ENCODE data around the gene LANCL2. TPM values are rescaled to one million over a fixed set of nuclear protein-coding genes. Genes with fewer than 3 reads are reported as not detected.
"Not testable (repeated sequence)": the region's sequence is repeated elsewhere in the genome, so short reads cannot be mapped to it uniquely, and the experiment has no call there.

The LANCL2 gene
- total RNA-seq, 1 donor from 2014 or later: 29.2 TPM

DNA sequence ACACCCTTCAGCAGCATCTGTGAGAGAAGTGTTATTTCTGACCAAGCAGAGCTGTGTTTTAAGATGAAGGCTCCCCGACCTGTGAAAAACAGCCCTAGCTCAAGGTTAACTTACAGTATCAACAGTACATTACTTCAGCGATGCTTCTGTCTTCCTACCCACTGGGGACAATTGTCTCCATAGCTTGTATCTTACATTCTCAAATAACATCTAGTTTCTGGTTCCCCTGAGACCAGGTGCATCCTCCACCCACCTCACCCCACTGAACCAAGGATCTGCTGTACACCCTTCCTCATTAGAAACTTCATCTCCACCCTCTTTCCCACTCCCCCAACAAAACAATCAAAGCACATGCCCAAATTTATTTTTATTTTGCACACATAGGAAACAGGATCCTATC, 105.1 kb downstream of the LANCL2 start:
- TF ChIP-seq, protein P1, sequence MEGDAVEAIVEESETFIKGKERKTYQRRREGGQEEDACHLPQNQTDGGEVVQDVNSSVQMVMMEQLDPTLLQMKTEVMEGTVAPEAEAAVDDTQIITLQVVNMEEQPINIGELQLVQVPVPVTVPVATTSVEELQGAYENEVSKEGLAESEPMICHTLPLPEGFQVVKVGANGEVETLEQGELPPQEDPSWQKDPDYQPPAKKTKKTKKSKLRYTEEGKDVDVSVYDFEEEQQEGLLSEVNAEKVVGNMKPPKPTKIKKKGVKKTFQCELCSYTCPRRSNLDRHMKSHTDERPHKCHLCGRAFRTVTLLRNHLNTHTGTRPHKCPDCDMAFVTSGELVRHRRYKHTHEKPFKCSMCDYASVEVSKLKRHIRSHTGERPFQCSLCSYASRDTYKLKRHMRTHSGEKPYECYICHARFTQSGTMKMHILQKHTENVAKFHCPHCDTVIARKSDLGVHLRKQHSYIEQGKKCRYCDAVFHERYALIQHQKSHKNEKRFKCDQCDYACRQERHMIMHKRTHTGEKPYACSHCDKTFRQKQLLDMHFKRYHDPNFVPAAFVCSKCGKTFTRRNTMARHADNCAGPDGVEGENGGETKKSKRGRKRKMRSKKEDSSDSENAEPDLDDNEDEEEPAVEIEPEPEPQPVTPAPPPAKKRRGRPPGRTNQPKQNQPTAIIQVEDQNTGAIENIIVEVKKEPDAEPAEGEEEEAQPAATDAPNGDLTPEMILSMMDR (conservative IDR thresholded peaks at IDR 0.05; ENCODE audit: low read depth, low read length): no peak
- no peak for DNase-seq (ENCODE audit: low read depth)
- H3K4me3 ChIP-seq (ENCODE audit: low read depth, low read length): no peak overlapping the region

DNA sequence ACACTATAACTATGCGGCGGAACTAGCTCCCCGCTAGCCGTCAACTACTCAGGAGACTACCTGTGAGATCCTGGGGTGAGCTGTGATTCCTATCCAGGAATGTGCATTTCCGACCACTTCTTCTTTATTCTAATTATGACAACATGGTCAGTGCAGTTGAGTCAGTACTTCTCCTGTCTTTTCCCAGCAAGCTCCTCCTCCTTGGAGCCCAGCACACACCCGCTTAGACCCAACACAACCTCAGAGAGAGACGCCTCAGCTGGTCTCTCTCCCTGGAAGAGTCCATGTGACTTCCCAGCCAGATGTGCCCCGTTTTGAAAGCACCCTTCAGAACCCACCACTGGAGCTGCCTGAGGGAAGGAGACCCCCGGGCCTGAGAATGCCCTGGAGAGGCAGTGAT, 106.5 kb downstream of the LANCL2 start:
- H3K4me3 ChIP-seq (ENCODE audit: low read depth, low read length); DNase-seq (ENCODE audit: low read depth): not testable (repeated sequence)

DNA sequence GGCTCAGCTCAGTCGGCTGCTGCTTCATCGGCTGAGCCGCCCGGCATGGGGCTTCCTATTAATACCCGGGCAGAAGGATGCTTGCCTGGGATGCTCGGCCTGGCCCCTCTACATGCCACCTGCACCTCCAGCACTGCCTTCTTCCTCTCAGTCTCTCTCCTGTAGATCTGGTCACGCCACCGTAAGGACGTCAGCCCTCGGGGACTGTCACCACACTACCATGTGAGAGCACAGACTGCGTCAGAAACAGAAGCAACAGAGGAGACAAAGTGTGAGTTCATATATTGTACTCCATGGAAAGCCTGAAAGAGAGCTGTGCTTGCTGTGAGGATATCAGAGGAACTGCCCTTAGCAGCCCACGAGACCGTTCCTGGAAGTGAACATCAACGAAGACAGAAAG, 107.3 kb downstream of the LANCL2 start:
- H3K4me3 ChIP-seq (ENCODE audit: low read depth, low read length); DNase-seq (ENCODE audit: low read depth): not testable (repeated sequence)

DNA sequence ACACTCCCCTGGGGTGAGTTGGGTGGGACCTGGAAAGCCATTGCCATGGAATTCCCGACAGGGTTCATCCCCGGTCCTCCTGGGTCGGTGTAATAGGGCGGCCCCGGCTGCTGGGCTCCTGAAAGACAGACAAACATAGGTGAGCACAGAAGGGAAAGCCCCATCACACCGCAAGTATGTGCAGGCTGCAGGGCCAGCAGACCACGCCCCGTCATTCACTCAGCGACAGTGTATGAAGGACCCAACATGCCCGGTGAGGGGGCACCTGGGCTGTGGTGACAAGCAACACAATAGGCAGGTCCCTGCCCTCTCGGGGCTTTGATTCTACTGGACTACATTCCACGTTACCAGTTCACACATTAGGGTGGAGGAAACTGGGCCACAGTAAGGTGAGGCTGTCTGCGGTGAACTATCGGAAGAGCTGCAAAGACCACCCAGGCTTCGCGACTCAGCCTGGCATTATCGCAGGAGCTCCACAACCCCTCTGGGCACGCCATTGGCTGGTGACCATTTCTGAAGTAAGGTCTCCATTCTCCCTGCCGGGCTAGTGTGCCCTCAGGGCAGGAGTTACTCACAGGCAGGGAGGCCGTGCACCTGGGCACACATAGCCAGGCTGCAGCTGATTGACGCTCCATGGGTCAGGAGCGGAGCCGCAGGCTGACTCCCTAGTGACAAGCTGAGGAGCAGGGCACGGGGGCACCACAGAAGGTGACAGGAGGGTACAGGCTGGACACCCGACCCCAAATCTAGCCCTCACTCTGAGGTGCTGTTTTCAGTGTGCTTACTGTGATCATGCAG, 108.0 kb downstream of the LANCL2 start:
- H3K4me3 ChIP-seq (ENCODE audit: low read depth, low read length): no peak overlapping the region
- TF ChIP-seq, protein P1 (conservative IDR thresholded peaks at IDR 0.05; ENCODE audit: low read depth, low read length): no peak
- no peak for DNase-seq (ENCODE audit: low read depth)

DNA sequence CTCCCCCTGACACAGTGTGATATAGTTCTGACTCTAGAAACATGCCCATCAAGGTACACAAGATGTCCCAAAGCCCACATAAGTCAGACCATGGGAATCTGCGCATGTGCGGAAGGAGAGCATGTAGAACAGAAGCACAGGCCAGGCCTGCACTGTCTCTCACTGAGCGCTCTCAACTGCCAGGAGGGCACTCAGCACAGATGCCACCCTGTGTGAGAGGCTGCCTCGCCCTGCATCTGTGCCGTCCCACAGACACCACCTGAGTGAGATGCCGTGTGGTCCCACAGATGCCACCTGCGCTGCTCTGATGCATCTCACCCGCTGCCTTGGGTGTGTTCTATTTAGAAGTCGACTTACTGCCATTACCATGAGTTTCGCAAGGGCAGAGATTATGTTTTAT, 108.8 kb downstream of the LANCL2 start:
- no peak overlapping the region for H3K4me3 ChIP-seq (ENCODE audit: low read depth, low read length)
- DNase-seq (ENCODE audit: low read depth): no peak
- TF ChIP-seq, protein P1 (conservative IDR thresholded peaks at IDR 0.05; ENCODE audit: low read depth, low read length): no peak

DNA sequence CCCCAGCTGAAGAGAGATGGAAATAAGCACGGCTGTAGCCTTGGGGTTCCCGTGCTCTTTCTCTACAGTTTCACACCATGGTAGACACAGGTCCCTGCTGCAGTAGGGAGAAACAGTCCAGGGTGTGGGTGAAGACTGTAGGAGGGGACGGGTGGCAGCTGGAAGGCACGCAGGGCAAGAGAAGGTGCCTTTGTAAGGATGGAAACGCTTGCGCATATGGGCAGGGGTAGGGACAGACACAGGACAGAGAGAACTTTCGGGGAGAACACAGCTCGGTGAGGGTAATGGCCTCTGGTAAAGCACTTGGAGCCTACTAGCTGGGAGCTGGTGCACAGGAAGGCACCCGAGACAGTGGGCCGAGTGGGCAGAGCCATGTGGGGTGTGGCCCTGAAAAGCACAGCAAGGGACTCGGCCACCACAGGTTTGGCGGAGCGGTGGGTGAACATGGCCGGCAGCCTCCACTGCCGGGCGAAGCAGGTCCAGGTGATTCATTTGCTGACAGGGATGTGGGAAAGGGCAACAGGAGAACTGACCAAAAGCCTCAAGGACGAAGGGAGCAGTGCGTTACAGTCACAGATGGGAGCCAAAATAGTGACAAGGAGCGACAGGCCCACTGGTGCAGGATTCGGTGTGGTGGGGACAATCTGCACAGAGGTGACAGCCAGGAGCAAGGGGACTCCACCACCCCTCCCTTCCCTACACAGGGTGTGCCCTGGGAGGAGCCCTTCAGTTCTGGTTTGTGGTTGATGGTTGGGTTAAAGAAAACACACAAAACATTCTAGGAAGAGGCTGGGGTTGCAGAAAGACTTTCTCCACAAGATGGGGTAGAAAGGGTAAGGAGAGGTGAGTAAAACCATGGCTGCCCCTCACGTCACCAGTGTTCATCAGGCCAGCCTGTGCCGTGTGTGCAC, 110.1 kb downstream of the LANCL2 start:
- TF ChIP-seq, protein P1 (conservative IDR thresholded peaks at IDR 0.05; ENCODE audit: low read depth, low read length): no peak
- DNase-seq (ENCODE audit: low read depth): no peak
- no peak overlapping the region for H3K4me3 ChIP-seq (ENCODE audit: low read depth, low read length)

DNA sequence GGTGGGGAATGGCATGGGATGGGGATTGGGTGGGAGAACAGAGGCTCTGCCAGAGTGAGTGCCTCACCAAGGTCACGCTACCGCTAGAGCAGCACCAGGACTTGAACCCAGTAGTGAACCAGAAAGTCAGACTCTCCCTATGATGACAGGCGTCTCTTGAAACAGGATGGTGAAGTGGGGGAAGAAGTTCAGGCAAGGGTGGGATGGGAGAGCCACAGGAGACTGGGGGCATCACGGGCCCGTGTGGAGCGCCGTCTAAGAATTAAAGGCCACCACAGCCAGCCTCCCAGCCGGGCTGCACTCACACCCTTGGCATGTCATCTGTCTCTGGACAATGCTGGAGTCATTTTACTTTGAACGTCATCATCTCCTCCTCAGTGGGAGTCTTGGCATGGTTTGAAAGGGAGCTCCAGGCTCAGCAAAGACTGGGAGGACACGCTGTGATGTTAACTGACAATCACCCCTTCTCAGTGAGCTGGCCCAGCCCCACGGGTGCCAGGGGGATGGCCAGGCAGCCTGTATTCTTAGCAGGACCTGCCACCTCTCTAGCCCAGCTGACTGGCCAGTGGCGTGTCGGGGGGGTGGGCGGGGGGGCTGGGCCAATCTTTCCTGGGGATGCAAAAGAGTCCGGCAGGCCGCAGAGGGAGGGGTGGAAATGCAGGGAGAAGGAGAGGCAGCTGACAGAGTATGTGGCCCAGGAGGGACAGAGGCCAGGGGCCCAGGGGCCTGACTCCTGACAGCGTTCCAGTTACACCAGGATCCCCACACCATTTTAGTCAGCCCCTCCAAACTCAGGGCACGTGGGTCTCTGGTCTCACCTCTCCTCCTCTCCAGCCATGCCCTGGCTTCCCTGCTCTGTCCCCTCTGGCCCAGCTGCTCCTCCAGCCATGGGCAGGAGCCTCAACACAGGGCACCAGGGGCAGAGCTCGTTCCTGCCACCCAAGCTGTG, 111.0 kb downstream of the LANCL2 start:
- TF ChIP-seq, protein P1 (conservative IDR thresholded peaks at IDR 0.05; ENCODE audit: low read depth, low read length): no peak
- no peak for DNase-seq (ENCODE audit: low read depth)
- H3K4me3 ChIP-seq (ENCODE audit: low read depth, low read length): no peak overlapping the region
